Sigmoid colon (tissue), 7 donors: ENCODE data around the gene SPATA31C1. TPM values are rescaled to one million over a fixed set of nuclear protein-coding genes. Genes with fewer than 3 reads are reported as not detected.

Experiments
- DNase-seq: peaks from one replicate; pipeline ENCODE4 v3.0.0-alpha.2; 2019
- H3K27ac ChIP-seq, 4 donors: fragments of 200-600 bp; sonication (generic); one replicate each; pipeline ENCODE4 v1.5.1; 2016 to 2019; ENCODE audit warnings: mild to moderate bottlenecking in 1 of 4
- H3K27me3 ChIP-seq, 3 donors: fragments of 200-600 bp; sonication (generic); one replicate each; pipeline ENCODE4 v1.5.1; 2019; ENCODE audit warnings: mild to moderate bottlenecking in 1 of 3
- H3K36me3 ChIP-seq, 4 donors: fragments of 200-600 bp; sonication (generic); one replicate each; pipeline ENCODE4 v1.5.1; 2016 to 2019
- H3K4me1 ChIP-seq, 4 donors: fragments of 200-600 bp; sonication (generic); one replicate each; pipeline ENCODE4 v1.5.1; 2017 to 2019
- H3K4me3 ChIP-seq, 4 donors: fragments of 200-600 bp; sonication (generic); one replicate each; pipeline ENCODE4 v1.5.1; 2017 to 2019; ENCODE audit warnings: mild to moderate bottlenecking in 2 of 4, moderate library complexity in 1 of 4
- H3K9me3 ChIP-seq, 4 donors: fragments of 200-600 bp in 3 of 4; sonication (generic) in 3 of 4; one replicate each; pipeline versions ENCODE4 v1.5.1 to v1.6.1; 2013 to 2019
- EP300 ChIP-seq, 4 donors: sonication (generic); formaldehyde crosslinking; IDR thresholded peaks; one replicate each; pipeline ENCODE4 v1.6.1; 2017; ENCODE audit warnings: antibody characterized with exemption in 4 of 4
- POLR2A ChIP-seq, 2 donors: fragments of 450-650 bp; IDR thresholded peaks; one replicate each; pipeline ENCODE4 v1.6.1; 2016; ENCODE audit warnings: antibody characterized with exemption in 2 of 2, mild to moderate bottlenecking in 2 of 2, moderate library complexity in 2 of 2
- POLR2AphosphoS5 ChIP-seq, 4 donors: sonication (generic); formaldehyde crosslinking; IDR thresholded peaks; one replicate each; pipeline ENCODE4 v1.6.1; 2017; ENCODE audit warnings: antibody characterized with exemption in 4 of 4
- WGBS, 2 donors: extraction: QIAGEN DNeasy Blood & Tissue Kit; methylation state at CpG; one replicate each; pipeline ENCODE4 v1.1.7; 2013; 5-methylcytosine and 5-hydroxymethylcytosine counted together
- intact Hi-C: fragments of 100-400 bp; cut with DNase I; formaldehyde crosslinking; loops from one replicate; pipeline ENCODE4 v1.15.1; 2023
- polyA plus RNA-seq, 3 donors: library from polyadenylated mRNA; stranded (reverse); fragments of 200-250 nt; gene quantifications; one replicate each; pipeline ENCODE4 v1.2.3, GENCODE V29; 2013
- total RNA-seq, 4 donors: library from RNA; depleted of rRNA; stranded (reverse); fragments of >200 nt; gene quantifications; one replicate each; pipeline ENCODE4 v1.1.0, GENCODE V29; 2016
- TF ChIP-seq, protein P1 (sequence below), 4 experiments: fragments of 450-650 bp in 3 of 4; fragments of 200-600 bp in 1 of 4; IDR thresholded peaks; one replicate each; pipeline ENCODE4 v1.5.1; 2016 to 2019; ENCODE audit warnings: antibody characterized with exemption in 4 of 4, mild to moderate bottlenecking in 3 of 4, moderate library complexity in 2 of 4
- donor health status: healthy with polysubstance abuse.
- donor health status: Bipolar disorder and iron deficiency.
- donor health status: healthy.

Gene SPATA31C1
- total and polyA plus RNA-seq, 7 donors = not detected

DNA sequence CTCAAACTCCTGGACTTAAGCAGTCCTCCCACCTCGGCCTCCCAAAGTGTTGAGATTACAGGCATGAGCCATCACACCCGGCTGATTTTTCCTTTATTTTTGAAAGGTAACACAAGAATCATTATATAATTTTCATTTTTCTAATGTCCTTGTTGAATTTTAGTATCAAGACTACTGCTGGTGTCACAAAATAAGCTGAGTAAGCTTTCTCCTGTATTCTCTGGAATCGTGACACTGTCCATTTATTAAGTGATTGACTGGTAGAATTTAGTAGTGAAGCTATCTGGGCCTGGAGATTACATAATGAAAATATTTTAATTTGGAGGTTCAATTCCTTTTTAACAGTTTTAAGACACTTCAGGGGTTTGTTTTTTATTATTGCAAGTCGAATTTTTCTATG, 47.1 kb downstream of the SPATA31C1 start:
- 68 to 80% methylated on average over 4 of the region's 4 CpGs for WGBS, 2 donors
- H3K27ac ChIP-seq = no peak overlapping the region
- H3K4me3 ChIP-seq = no peak overlapping the region
- H3K4me1 ChIP-seq = peaks cover 0 to 3% (median 0%) of the 10 kb centered on the region in 4 donors
- peaks cover 6 to 34% (median 15%) of the 10 kb centered on the region in 4 donors for H3K36me3 ChIP-seq
- no peaks in the 10 kb centered on the region for H3K27me3 ChIP-seq
- TF ChIP-seq POLR2A (IDR thresholded peaks at IDR 0.05) (no peak), EP300 (IDR thresholded peaks at IDR 0.05) (no peak), POLR2AphosphoS5 (IDR thresholded peaks at IDR 0.05) (no peak)
- TF ChIP-seq, protein P1, sequence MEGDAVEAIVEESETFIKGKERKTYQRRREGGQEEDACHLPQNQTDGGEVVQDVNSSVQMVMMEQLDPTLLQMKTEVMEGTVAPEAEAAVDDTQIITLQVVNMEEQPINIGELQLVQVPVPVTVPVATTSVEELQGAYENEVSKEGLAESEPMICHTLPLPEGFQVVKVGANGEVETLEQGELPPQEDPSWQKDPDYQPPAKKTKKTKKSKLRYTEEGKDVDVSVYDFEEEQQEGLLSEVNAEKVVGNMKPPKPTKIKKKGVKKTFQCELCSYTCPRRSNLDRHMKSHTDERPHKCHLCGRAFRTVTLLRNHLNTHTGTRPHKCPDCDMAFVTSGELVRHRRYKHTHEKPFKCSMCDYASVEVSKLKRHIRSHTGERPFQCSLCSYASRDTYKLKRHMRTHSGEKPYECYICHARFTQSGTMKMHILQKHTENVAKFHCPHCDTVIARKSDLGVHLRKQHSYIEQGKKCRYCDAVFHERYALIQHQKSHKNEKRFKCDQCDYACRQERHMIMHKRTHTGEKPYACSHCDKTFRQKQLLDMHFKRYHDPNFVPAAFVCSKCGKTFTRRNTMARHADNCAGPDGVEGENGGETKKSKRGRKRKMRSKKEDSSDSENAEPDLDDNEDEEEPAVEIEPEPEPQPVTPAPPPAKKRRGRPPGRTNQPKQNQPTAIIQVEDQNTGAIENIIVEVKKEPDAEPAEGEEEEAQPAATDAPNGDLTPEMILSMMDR (IDR thresholded peaks at IDR 0.05) = no peak
- no peaks in the 10 kb centered on the region for H3K9me3 ChIP-seq
- DNase-seq = no peak
- intact Hi-C loops = loop anchor here (5.0 kb wide), 1 partner anchor 83 kb away; the partner anchor contains the start of gene SPATA31E1

DNA sequence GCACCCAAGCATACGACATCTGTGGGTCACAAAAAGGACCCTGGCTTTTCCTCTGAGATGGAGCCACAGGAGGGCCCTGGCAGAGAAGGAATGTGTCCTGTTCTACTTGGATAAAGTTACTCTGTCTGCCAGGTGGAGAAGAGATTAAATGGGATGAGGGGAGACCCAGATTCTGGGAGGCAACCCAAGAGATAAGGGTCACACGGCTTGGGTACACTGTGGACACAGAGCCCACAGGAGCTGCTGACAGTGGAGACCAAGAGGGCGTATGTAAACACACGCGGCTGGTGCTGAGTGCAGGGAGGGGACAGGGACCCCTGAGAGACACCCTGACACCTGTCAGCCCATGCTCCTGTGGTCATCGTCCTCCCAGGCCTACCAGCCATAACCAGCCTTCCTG, 50.4 kb downstream of the SPATA31C1 start:
- Histone ChIP-seq H3K27ac (no peak overlapping the region), H3K4me1 (peaks cover 0 to 6% (median 0%) of the 10 kb centered on the region in 4 donors), H3K4me3 (no peak overlapping the region), H3K27me3 (no peaks in the 10 kb centered on the region), H3K9me3 (no peaks in the 10 kb centered on the region), H3K36me3 (peaks cover 6 to 49% (median 18%) of the 10 kb centered on the region in 4 donors)
- intact Hi-C loops = loop anchor here (5.0 kb wide), 1 partner anchor 86 kb away; the partner anchor contains the start of gene SPATA31E1
- WGBS, 2 donors = 88 to 90% methylated on average over 6 of the region's 6 CpGs
- TF ChIP-seq EP300 (IDR thresholded peaks at IDR 0.05) = no peak
- TF ChIP-seq, protein P1 (IDR thresholded peaks at IDR 0.05) = no peak
- TF ChIP-seq POLR2AphosphoS5 (IDR thresholded peaks at IDR 0.05) = no peak
- no peak for TF ChIP-seq POLR2A (IDR thresholded peaks at IDR 0.05)
- DNase-seq = no peak

DNA sequence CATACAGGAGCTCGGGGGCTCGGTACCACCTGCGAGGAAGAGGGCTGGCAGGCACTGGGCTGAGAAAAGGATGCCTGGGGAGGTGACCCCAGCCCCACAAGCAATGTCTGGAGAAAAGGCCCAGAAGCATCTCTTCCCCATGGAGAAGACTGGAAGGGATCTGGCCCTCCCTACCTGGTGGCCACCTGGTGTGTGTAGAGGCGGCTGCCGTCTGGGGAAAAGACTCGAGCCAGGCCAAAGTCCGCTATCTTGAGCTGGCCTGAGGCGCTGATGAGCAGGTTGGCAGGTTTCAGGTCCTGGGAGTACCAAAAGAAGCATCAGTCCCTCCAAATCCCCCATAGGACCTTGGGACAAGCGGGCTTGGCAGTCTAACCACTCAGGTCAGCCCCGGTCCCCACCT, 52.8 kb downstream of the SPATA31C1 start:
- DNase-seq = no peak
- intact Hi-C loops = loop anchor here (5.0 to 10.0 kb wide), 2 partner anchors 288 to 414 kb away; partner anchors contain the start of gene SPIN1

DNA sequence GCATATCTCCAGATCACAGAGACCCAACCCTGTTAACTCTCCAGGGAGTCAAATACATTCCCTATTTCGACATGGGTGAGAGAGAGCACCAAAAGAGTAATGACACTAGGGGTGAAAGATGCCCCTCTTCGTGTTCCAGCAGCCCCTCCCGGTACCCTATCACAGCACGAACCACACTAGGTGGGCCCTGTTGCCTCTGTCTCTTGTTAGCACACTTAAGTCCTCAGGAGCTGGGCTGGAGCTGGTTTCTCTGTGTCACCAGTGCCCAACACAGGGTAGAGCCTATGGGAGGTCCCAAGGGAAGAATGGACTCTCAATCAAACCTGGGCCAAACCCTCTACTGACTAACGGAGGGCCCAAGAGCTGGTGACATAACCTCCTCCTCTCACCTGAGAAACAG, 55.4 kb downstream of the SPATA31C1 start:
- intact Hi-C loops = loop anchor here (5.0 to 10.0 kb wide), 2 partner anchors 291 to 412 kb away; partner anchors contain the start of gene SPIN1
- Histone ChIP-seq H3K27ac (peak overlapping the region in 2 of 4 donors; percentile 77 to 84), H3K9me3 (no peaks in the 10 kb centered on the region), H3K4me3 (no peak overlapping the region), H3K27me3 (no peaks in the 10 kb centered on the region), H3K4me1 (peaks cover 0 to 21% (median 11%) of the 10 kb centered on the region in 4 donors), H3K36me3 (peaks cover 0 to 32% (median 8%) of the 10 kb centered on the region in 4 donors)
- TF ChIP-seq POLR2A (IDR thresholded peaks at IDR 0.05) = no peak
- no peak for TF ChIP-seq EP300 (IDR thresholded peaks at IDR 0.05)
- no peak for TF ChIP-seq POLR2AphosphoS5 (IDR thresholded peaks at IDR 0.05)
- WGBS, 2 donors = 84 to 89% methylated on average over 5 of the region's 5 CpGs
- no peak for DNase-seq

More for the DNA sequence above, 52.8 kb downstream of the SPATA31C1 start:
- Histone ChIP-seq H3K27ac (no peak overlapping the region), H3K4me3 (no peak overlapping the region), H3K4me1 (peaks cover 0 to 24% (median 11%) of the 10 kb centered on the region in 4 donors), H3K36me3 (peaks cover 6 to 49% (median 18%) of the 10 kb centered on the region in 4 donors), H3K9me3 (no peaks in the 10 kb centered on the region), H3K27me3 (no peaks in the 10 kb centered on the region)
- WGBS, 2 donors = 95% methylated on average over 10 of the region's 10 CpGs
- TF ChIP-seq, protein P1 (IDR thresholded peaks at IDR 0.05) = no peak
- TF ChIP-seq EP300 (IDR thresholded peaks at IDR 0.05) (no peak), POLR2AphosphoS5 (IDR thresholded peaks at IDR 0.05) (no peak), POLR2A (IDR thresholded peaks at IDR 0.05) (no peak)

Other genes with a start within 250 kb of the SPATA31C1 start
- gene CTSL, start 191.8 kb upstream of the SPATA31C1 start, total RNA-seq = 100 to 1,000 TPM; 107 to 179 (median 147) TPM
- gene CTSL, start 191.8 kb upstream of the SPATA31C1 start, polyA plus RNA-seq = 10 to 100 TPM; 35.4 to 96.6 (median 92.1) TPM
- gene SPATA31E1, start 35.1 kb upstream of the SPATA31C1 start, total RNA-seq = not detected
- gene SPATA31E1, start 35.1 kb upstream of the SPATA31C1 start, polyA plus RNA-seq = under 1 TPM in 1 of 3 donors, not detected in 2; 0.01 TPM
- gene CDK20, start 56.6 kb downstream of the SPATA31C1 start, total RNA-seq = 1 to 10 TPM; 5.4 to 9.4 (median 7.2) TPM
- gene CDK20, start 56.6 kb downstream of the SPATA31C1 start, polyA plus RNA-seq = 1 to 10 TPM; 4.4 to 9.0 (median 5.8) TPM
- gene SPATA31C2, start 220.5 kb downstream of the SPATA31C1 start, total RNA-seq = not detected
- gene SPATA31C2, start 220.5 kb downstream of the SPATA31C1 start, polyA plus RNA-seq = not detected